ENCODE data around the gene CPNE2. TPM values are rescaled to one million over a fixed set of nuclear protein-coding genes. Genes with fewer than 3 reads are reported as not detected.
"Not testable (repeated sequence)": the region's sequence is repeated elsewhere in the genome, so short reads cannot be mapped to it uniquely, and the experiment has no call there.

CPNE2 gene
- total and polyA plus RNA-seq, 3 donors from 2014 or later = 18.3 to 51.8 (median 25.2) TPM

DNA sequence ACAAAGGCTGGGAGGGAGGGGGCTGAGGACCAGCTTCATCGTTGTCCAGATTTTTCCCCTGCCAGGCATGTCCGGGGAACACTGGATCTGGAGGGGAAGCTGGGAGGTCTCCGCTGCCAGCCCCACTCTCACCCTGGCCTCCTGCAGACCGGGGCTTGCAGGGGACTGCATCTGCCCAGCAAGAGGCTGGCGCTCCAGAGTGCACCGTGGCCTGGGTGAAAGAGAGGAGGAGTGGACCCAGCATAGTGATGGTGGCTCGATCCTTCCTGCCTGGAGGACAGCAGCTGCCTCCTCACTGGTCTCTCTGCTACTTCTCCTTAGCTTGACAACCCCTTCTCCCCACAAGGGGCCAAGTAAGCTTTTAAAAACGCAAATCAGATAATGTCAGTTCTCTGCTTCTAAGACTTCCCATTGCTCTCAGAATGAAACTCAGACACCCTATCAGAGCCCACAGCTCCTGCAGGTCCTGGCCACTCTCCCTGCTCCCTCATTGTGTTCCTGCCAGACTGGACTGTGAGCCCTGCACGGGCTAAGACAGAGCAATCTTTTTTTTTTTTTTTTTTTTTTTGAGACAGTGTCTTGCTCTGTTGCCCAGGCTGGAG is 15.0 kb downstream of the CPNE2 start:
- no peaks in the 10 kb centered on the region for H3K27me3 ChIP-seq
- H3K4me1 ChIP-seq = peaks cover 4% of the 10 kb centered on the region
- H3K9me3 ChIP-seq = no peaks in the 10 kb centered on the region
- DNase-seq = no peak
- TF ChIP-seq, protein P1, sequence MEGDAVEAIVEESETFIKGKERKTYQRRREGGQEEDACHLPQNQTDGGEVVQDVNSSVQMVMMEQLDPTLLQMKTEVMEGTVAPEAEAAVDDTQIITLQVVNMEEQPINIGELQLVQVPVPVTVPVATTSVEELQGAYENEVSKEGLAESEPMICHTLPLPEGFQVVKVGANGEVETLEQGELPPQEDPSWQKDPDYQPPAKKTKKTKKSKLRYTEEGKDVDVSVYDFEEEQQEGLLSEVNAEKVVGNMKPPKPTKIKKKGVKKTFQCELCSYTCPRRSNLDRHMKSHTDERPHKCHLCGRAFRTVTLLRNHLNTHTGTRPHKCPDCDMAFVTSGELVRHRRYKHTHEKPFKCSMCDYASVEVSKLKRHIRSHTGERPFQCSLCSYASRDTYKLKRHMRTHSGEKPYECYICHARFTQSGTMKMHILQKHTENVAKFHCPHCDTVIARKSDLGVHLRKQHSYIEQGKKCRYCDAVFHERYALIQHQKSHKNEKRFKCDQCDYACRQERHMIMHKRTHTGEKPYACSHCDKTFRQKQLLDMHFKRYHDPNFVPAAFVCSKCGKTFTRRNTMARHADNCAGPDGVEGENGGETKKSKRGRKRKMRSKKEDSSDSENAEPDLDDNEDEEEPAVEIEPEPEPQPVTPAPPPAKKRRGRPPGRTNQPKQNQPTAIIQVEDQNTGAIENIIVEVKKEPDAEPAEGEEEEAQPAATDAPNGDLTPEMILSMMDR (IDR thresholded peaks at IDR 0.05) = no peak
- TF ChIP-seq POLR2A (IDR thresholded peaks at IDR 0.05) = no peak
- H3K27ac ChIP-seq = no peak overlapping the region
- no peaks in the 10 kb centered on the region for H3K36me3 ChIP-seq (ENCODE audit: low read depth, missing control alignments)
- intact Hi-C loops (cut with DNase I; ENCODE audit: low total_unique reads) = no loop called here
- WGBS, 2 donors = 51 to 54% methylated on average over 9 of the region's 9 CpGs
- no peak overlapping the region for H3K4me3 ChIP-seq

DNA sequence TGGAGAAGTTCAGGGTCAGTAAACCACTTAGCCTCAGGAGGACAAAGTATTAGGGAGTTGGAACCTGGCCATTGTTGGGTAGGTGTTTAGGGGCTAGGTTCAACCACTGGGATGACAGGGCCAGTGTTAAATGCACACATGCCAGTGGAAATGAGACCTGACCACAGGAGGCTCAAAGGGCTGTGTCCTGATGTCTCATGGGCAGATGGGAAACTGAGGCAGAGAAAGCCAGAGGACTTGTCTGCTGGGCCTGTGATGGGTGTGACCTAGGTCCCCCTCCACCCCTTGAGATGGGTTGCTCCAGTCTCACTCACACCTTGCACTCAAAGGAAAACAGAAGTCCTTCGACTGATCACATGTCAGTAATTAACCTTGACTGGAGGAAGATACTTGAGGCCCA is 16.0 kb downstream of the CPNE2 start:
- Histone ChIP-seq H3K36me3 (ENCODE audit: low read depth, missing control alignments) (no peaks in the 10 kb centered on the region), H3K27ac (no peak overlapping the region), H3K9me3 (no peaks in the 10 kb centered on the region), H3K27me3 (no peaks in the 10 kb centered on the region), H3K4me3 (no peak overlapping the region), H3K4me1 (peaks cover 9% of the 10 kb centered on the region)
- 79 to 93% methylated on average over 1 of the region's 1 CpG for WGBS, 2 donors
- no peak for DNase-seq
- TF ChIP-seq, protein P1 (IDR thresholded peaks at IDR 0.05) = no peak
- no peak for TF ChIP-seq POLR2A (IDR thresholded peaks at IDR 0.05)
- intact Hi-C loops (cut with DNase I; ENCODE audit: low total_unique reads) = no loop called here

DNA sequence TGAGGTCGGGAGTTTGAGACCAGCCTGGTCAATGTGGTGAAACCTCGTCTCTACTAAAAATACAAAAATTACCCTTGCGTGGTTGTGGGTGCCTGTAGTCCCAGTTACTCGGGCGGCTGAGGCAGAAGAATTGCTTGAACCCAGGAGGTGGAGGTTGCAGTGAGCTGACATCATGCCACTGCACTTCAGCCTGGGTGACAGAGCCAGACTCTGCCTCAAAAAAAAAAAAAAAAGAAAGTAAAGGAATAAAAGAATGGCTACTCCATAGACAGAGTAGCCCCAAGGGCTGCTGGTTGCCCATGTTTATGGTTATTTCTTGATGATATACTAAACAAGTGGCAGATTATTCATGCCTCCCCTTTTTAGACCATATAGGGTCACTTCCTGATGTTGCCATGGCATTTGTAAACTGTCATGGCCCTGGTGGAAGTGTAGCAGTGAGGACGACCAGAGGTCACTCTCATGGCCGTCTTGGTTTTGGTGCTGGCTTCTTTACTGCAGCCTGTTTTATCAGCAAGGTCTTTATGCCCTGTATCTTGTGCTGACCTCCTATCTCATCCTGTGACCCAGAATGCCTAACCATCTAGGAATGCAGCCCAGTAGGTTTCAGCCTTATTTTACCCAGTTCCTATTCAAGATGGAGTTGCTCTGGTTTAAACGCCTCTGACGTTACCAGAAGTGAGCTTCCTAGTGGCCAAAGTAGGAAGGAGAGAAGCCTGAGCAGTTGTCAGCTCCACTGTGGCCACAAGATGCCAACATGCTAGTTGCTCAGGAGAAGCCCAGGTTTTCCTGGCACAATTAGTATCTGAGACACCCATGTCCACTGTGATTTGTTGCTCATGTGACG is 17.1 kb downstream of the CPNE2 start:
- DNase-seq; H3K27ac ChIP-seq; H3K36me3 ChIP-seq (ENCODE audit: low read depth, missing control alignments); H3K4me1 ChIP-seq; intact Hi-C loops (cut with DNase I; ENCODE audit: low total_unique reads); H3K9me3 ChIP-seq; H3K4me3 ChIP-seq; H3K27me3 ChIP-seq: not testable (repeated sequence)
- 79 to 87% methylated on average over 10 of the region's 10 CpGs for WGBS, 2 donors

DNA sequence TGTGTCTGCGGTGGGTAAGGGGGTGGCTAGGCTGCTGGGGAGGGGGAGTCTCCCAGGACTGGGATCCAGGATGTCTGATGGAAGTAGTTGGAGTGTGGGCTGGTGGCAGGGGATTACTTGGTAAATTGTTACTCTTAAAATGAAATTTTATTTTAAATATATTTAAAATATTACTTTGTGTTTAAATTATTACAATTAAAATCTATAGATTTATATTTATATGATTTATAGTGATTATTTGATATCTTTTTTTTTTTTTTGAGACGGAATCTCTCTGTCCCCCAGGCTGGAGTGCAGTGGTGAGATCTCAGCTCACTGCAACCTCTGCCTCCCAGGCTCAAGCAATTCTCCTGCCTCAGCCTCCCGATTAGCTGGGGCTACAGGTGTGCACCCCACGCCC is 18.6 kb downstream of the CPNE2 start:
- no peak overlapping the region for H3K27ac ChIP-seq
- no peaks in the 10 kb centered on the region for H3K9me3 ChIP-seq
- TF ChIP-seq, protein P1 (IDR thresholded peaks at IDR 0.05) = no peak
- TF ChIP-seq POLR2A (IDR thresholded peaks at IDR 0.05) = no peak
- no peaks in the 10 kb centered on the region for H3K36me3 ChIP-seq (ENCODE audit: low read depth, missing control alignments)
- no peak for DNase-seq
- H3K27me3 ChIP-seq = no peaks in the 10 kb centered on the region
- intact Hi-C loops (cut with DNase I; ENCODE audit: low total_unique reads) = no loop called here
- WGBS, 2 donors = 92 to 94% methylated on average over 4 of the region's 4 CpGs
- peaks cover 18% of the 10 kb centered on the region for H3K4me1 ChIP-seq
- no peak overlapping the region for H3K4me3 ChIP-seq

DNA sequence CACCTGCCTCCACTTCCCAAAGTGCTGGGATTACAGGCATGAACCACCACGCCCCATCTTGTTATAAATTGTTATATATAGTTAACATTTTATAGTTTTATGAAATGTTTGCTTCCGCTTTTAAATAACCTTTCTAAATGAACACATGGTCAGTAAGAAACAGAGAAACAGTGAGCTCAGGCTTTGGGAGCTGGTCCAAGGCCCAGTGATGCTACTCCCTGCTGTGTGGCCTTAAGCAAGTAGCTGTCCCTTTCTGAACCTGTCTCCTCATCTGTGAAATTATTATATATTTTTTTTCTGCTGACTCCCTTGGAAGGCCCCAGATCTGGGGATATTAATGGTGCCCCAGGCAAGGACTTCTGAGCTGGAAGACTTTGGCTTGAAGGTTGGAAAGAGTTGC is 19.0 kb downstream of the CPNE2 start:
- Histone ChIP-seq H3K4me3 (no peak overlapping the region), H3K27ac (no peak overlapping the region), H3K36me3 (ENCODE audit: low read depth, missing control alignments) (no peaks in the 10 kb centered on the region), H3K9me3 (no peaks in the 10 kb centered on the region), H3K27me3 (no peaks in the 10 kb centered on the region), H3K4me1 (peaks cover 18% of the 10 kb centered on the region)
- intact Hi-C loops (cut with DNase I; ENCODE audit: low total_unique reads) = no loop called here
- TF ChIP-seq POLR2A (IDR thresholded peaks at IDR 0.05) = no peak
- TF ChIP-seq, protein P1 (IDR thresholded peaks at IDR 0.05) = no peak
- 88 to 91% methylated on average over 2 of the region's 2 CpGs for WGBS, 2 donors
- no peak for DNase-seq

Measured in testis (tissue), 3 donors.